Measurements from ENCODE around the gene KIAA0825. TPM values are rescaled to one million over a fixed set of nuclear protein-coding genes. Genes with fewer than 3 reads are reported as not detected.

KIAA0825 gene
- total RNA-seq, 1 experiment from 2014 or later: 1.9 TPM

DNA sequence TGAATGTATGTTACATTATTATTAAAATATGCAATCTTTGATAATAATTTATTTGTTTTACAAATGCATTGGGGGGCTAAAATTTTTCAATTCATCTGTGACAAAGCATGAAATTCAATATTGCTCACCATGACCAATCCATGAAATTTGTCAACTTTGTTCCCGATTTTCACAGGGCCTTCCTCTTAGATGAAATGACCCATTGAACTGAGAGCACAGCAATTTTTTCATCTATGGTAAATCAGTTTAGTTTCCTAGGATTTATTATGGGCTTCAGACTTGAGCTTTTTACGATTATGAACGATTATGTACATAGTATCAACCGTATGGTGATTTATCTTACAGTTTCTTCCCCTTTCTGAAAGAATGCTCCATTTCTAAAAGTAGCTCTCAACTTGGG lies 157.3 kb downstream of the KIAA0825 start:
- Histone ChIP-seq H3K4me2 (no peak overlapping the region), H4K20me1 (ENCODE audit: insufficient read depth) (no peaks in the 10 kb centered on the region), H3K27ac (no peak overlapping the region), H3K4me3 (no peak overlapping the region), H3K9me2 (ENCODE audit: insufficient read depth) (no peaks in the 10 kb centered on the region), H3K9me3 (ENCODE audit: insufficient read depth, low read depth) (no peaks in the 10 kb centered on the region), H3F3A (ENCODE audit: insufficient read depth, low read depth) (no peaks in the 10 kb centered on the region), H2AFZ (no peak overlapping the region), H3K79me2 (ENCODE audit: low read depth) (no peaks in the 10 kb centered on the region), H3K36me3 (ENCODE audit: low read depth) (no peaks in the 10 kb centered on the region), H3K27me3 (ENCODE audit: insufficient read depth, low read depth) (no peaks in the 10 kb centered on the region), H3K4me1 (replicated peaks; ENCODE audit: insufficient read depth) (no peaks in the 10 kb centered on the region)
- intact Hi-C loops (cut with micrococcal nuclease; ENCODE audit: unreplicated experiment): no loop called here
- TF ChIP-seq, protein P1, sequence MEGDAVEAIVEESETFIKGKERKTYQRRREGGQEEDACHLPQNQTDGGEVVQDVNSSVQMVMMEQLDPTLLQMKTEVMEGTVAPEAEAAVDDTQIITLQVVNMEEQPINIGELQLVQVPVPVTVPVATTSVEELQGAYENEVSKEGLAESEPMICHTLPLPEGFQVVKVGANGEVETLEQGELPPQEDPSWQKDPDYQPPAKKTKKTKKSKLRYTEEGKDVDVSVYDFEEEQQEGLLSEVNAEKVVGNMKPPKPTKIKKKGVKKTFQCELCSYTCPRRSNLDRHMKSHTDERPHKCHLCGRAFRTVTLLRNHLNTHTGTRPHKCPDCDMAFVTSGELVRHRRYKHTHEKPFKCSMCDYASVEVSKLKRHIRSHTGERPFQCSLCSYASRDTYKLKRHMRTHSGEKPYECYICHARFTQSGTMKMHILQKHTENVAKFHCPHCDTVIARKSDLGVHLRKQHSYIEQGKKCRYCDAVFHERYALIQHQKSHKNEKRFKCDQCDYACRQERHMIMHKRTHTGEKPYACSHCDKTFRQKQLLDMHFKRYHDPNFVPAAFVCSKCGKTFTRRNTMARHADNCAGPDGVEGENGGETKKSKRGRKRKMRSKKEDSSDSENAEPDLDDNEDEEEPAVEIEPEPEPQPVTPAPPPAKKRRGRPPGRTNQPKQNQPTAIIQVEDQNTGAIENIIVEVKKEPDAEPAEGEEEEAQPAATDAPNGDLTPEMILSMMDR (conservative IDR thresholded peaks at IDR 0.05): no peak
- TF ChIP-seq EZH2 (IDR thresholded peaks at IDR 0.05; ENCODE audit: low read depth): no peak
- CTCF ChIA-PET: no interaction called here
- no TSS peak for BruUV-seq (replicated peaks)
- POLR2A ChIA-PET (ENCODE audit: unreplicated experiment): no interaction called here
- no peak for DNase-seq

GRCh38 chr5:94459915-94460314 lies 158.5 kb downstream of the KIAA0825 start:
- H3K4me3 ChIP-seq: no peak overlapping the region
- intact Hi-C loops (cut with micrococcal nuclease; ENCODE audit: unreplicated experiment): no loop called here
- BruUV-seq (replicated peaks): no TSS peak
- H3K27me3 ChIP-seq (ENCODE audit: insufficient read depth, low read depth): no peaks in the 10 kb centered on the region
- no peaks in the 10 kb centered on the region for H3F3A ChIP-seq (ENCODE audit: insufficient read depth, low read depth)
- DNase-seq: no peak
- ChIA-PET POLR2A (ENCODE audit: unreplicated experiment) (no interaction called here), CTCF (no interaction called here)
- H3K9me2 ChIP-seq (ENCODE audit: insufficient read depth): no peaks in the 10 kb centered on the region
- H3K79me2 ChIP-seq (ENCODE audit: low read depth): no peaks in the 10 kb centered on the region
- H3K9me3 ChIP-seq (ENCODE audit: insufficient read depth, low read depth): no peaks in the 10 kb centered on the region
- no peak overlapping the region for H2AFZ ChIP-seq
- no peaks in the 10 kb centered on the region for H3K4me1 ChIP-seq (replicated peaks; ENCODE audit: insufficient read depth)
- no peaks in the 10 kb centered on the region for H4K20me1 ChIP-seq (ENCODE audit: insufficient read depth)
- no peak overlapping the region for H3K4me2 ChIP-seq
- H3K36me3 ChIP-seq (ENCODE audit: low read depth): no peaks in the 10 kb centered on the region
- TF ChIP-seq, protein P1 (conservative IDR thresholded peaks at IDR 0.05): no peak
- no peak for TF ChIP-seq EZH2 (IDR thresholded peaks at IDR 0.05; ENCODE audit: low read depth)
- H3K27ac ChIP-seq: no peak overlapping the region

GRCh38 chr5:94457788-94458187 lies 160.6 kb downstream of the KIAA0825 start:
- no peak overlapping the region for H3K4me2 ChIP-seq
- H2AFZ ChIP-seq: no peak overlapping the region
- no TSS peak for BruUV-seq (replicated peaks)
- DNase-seq: no peak
- H3K27ac ChIP-seq: no peak overlapping the region
- no peak overlapping the region for H3K4me3 ChIP-seq
- H3K36me3 ChIP-seq (ENCODE audit: low read depth): no peaks in the 10 kb centered on the region
- intact Hi-C loops (cut with micrococcal nuclease; ENCODE audit: unreplicated experiment): no loop called here
- ChIA-PET POLR2A (ENCODE audit: unreplicated experiment) (no interaction called here), CTCF (no interaction called here)
- no peaks in the 10 kb centered on the region for H3K9me2 ChIP-seq (ENCODE audit: insufficient read depth)
- no peaks in the 10 kb centered on the region for H3K79me2 ChIP-seq (ENCODE audit: low read depth)
- H3K27me3 ChIP-seq (ENCODE audit: insufficient read depth, low read depth): no peaks in the 10 kb centered on the region
- no peaks in the 10 kb centered on the region for H4K20me1 ChIP-seq (ENCODE audit: insufficient read depth)
- H3K4me1 ChIP-seq (replicated peaks; ENCODE audit: insufficient read depth): no peaks in the 10 kb centered on the region
- H3F3A ChIP-seq (ENCODE audit: insufficient read depth, low read depth): no peaks in the 10 kb centered on the region
- no peak for TF ChIP-seq EZH2 (IDR thresholded peaks at IDR 0.05; ENCODE audit: low read depth)
- TF ChIP-seq, protein P1 (conservative IDR thresholded peaks at IDR 0.05): no peak
- H3K9me3 ChIP-seq (ENCODE audit: insufficient read depth, low read depth): no peaks in the 10 kb centered on the region
